ENCODE data around the gene EPN3.

The EPN3 gene

GRCh38 chr17:50572541-50572940 is 40.0 kb downstream of the EPN3 start:
- no peak overlapping the region for H3K9ac ChIP-seq (ENCODE audit: low read depth, low read length, poor library complexity, severe bottlenecking)
- no peak overlapping the region for H3K4me3 ChIP-seq (ENCODE audit: low read length, poor library complexity, severe bottlenecking)
- H3K9me3 ChIP-seq (ENCODE audit: insufficient read depth, low read depth, low read length), result no peaks in the 10 kb centered on the region
- no peaks in the 10 kb centered on the region for H3K9me2 ChIP-seq (replicated peaks; ENCODE audit: low read depth, low read length)
- H3K79me2 ChIP-seq (ENCODE audit: insufficient read depth, low read length), result no peaks in the 10 kb centered on the region
- no peaks in the 10 kb centered on the region for H3K27me3 ChIP-seq (ENCODE audit: insufficient read depth, low read length, poor library complexity, severe bottlenecking)
- H3K36me3 ChIP-seq (ENCODE audit: insufficient read depth, low read length), result no peaks in the 10 kb centered on the region
- no peak overlapping the region for H2AFZ ChIP-seq (ENCODE audit: low read length)
- no peaks in the 10 kb centered on the region for H4K20me1 ChIP-seq (ENCODE audit: insufficient read depth, low read length, poor library complexity, severe bottlenecking)
- TF ChIP-seq CTCF (conservative IDR thresholded peaks at IDR 0.05; ENCODE audit: low read length) (no peak), EZH2phosphoT487 (IDR thresholded peaks at IDR 0.05; ENCODE audit: borderline replicate concordance) (no peak)
- no peaks in the 10 kb centered on the region for H3F3A ChIP-seq (ENCODE audit: low read depth)
- H3K4me2 ChIP-seq (ENCODE audit: low read depth, low read length, poor library complexity, severe bottlenecking), result no peak overlapping the region
- no peaks in the 10 kb centered on the region for H3K4me1 ChIP-seq (ENCODE audit: insufficient read depth, low read length, poor library complexity, severe bottlenecking)

- H3F3A ChIP-seq (ENCODE audit: low read depth), result no peaks in the 10 kb centered on the region
- no peaks in the 10 kb centered on the region for H3K27me3 ChIP-seq (ENCODE audit: insufficient read depth, low read length, poor library complexity, severe bottlenecking)
- H3K9me3 ChIP-seq (ENCODE audit: insufficient read depth, low read depth, low read length), result no peaks in the 10 kb centered on the region
- no peaks in the 10 kb centered on the region for H4K20me1 ChIP-seq (ENCODE audit: insufficient read depth, low read length, poor library complexity, severe bottlenecking)
- H3K4me3 ChIP-seq (ENCODE audit: low read length, poor library complexity, severe bottlenecking), result no peak overlapping the region
- H3K9me2 ChIP-seq (replicated peaks; ENCODE audit: low read depth, low read length), result no peaks in the 10 kb centered on the region
- no peaks in the 10 kb centered on the region for H3K4me1 ChIP-seq (ENCODE audit: insufficient read depth, low read length, poor library complexity, severe bottlenecking)
- no peak overlapping the region; the same call in 1 of the 2 replicates for H2AFZ ChIP-seq (ENCODE audit: low read length)
- no peak for TF ChIP-seq EZH2phosphoT487 (IDR thresholded peaks at IDR 0.05; ENCODE audit: borderline replicate concordance)
- TF ChIP-seq CTCF (conservative IDR thresholded peaks at IDR 0.05; ENCODE audit: low read length), result no peak
- no peak overlapping the region for H3K9ac ChIP-seq (ENCODE audit: low read depth, low read length, poor library complexity, severe bottlenecking)
- H3K79me2 ChIP-seq (ENCODE audit: insufficient read depth, low read length), result no peaks in the 10 kb centered on the region
- no peaks in the 10 kb centered on the region for H3K36me3 ChIP-seq (ENCODE audit: insufficient read depth, low read length)
- no peak overlapping the region for H3K4me2 ChIP-seq (ENCODE audit: low read depth, low read length, poor library complexity, severe bottlenecking)
These were observed 41.5 kb downstream of the EPN3 start for GRCh38 chr17:50573866-50574611.

- no peak overlapping the region for H3K9ac ChIP-seq (ENCODE audit: low read depth, low read length, poor library complexity, severe bottlenecking)
- H3K27me3 ChIP-seq (ENCODE audit: insufficient read depth, low read length, poor library complexity, severe bottlenecking), result no peaks in the 10 kb centered on the region
- no peaks in the 10 kb centered on the region for H3K36me3 ChIP-seq (ENCODE audit: insufficient read depth, low read length)
- no peak overlapping the region for H3K4me2 ChIP-seq (ENCODE audit: low read depth, low read length, poor library complexity, severe bottlenecking)
- H3K4me3 ChIP-seq (ENCODE audit: low read length, poor library complexity, severe bottlenecking), result no peak overlapping the region
- no peaks in the 10 kb centered on the region for H3F3A ChIP-seq (ENCODE audit: low read depth)
- no peaks in the 10 kb centered on the region for H3K9me3 ChIP-seq (ENCODE audit: insufficient read depth, low read depth, low read length)
- no peaks in the 10 kb centered on the region for H4K20me1 ChIP-seq (ENCODE audit: insufficient read depth, low read length, poor library complexity, severe bottlenecking)
- no peak; the same call in 1 of the 2 replicates for TF ChIP-seq CTCF (conservative IDR thresholded peaks at IDR 0.05; ENCODE audit: low read length)
- no peak for TF ChIP-seq EZH2phosphoT487 (IDR thresholded peaks at IDR 0.05; ENCODE audit: borderline replicate concordance)
- no peaks in the 10 kb centered on the region for H3K79me2 ChIP-seq (ENCODE audit: insufficient read depth, low read length)
- H2AFZ ChIP-seq (ENCODE audit: low read length), result no peak overlapping the region
- H3K9me2 ChIP-seq (replicated peaks; ENCODE audit: low read depth, low read length), result no peaks in the 10 kb centered on the region
- H3K4me1 ChIP-seq (ENCODE audit: insufficient read depth, low read length, poor library complexity, severe bottlenecking), result no peaks in the 10 kb centered on the region
These were observed 43.2 kb downstream of the EPN3 start for GRCh38 chr17:50575581-50576210.

Measured in Loucy (cell line).